Head of caudate nucleus (tissue), 42 donors: ENCODE data around the gene CRCP.
"Not testable (repeated sequence)": the region's sequence is repeated elsewhere in the genome, so short reads cannot be mapped to it uniquely, and the experiment has no call there.

ENCODE experiments used
- DNase-seq, 42 donors: peaks; one replicate each; pipeline versions ENCODE4 v3.0.0 to v3.0.0-alpha.2; 2020 to 2021; ENCODE audit warnings: mixed read lengths in 7 of 42
- intact Hi-C: fragments of 100-400 bp; cut with DNase I; formaldehyde crosslinking; loops from one replicate; pipeline ENCODE4 v1.15.0; 2022

The CRCP gene

GRCh38 chr7:66102168-66102567 lies 12.5 kb upstream of the CRCP start:
- intact Hi-C loops, DNase-seq: not testable (repeated sequence)

- intact Hi-C loops, DNase-seq: not testable (repeated sequence)
These were observed 10.7 kb upstream of the CRCP start for GRCh38 chr7:66103994-66104393.

- intact Hi-C loops = no loop called here
- DNase-seq = no peak
These were observed 9.3 kb upstream of the CRCP start for GRCh38 chr7:66105263-66105748.

GRCh38 chr7:66108410-66108809 lies 6.2 kb upstream of the CRCP start:
- intact Hi-C loops, DNase-seq: not testable (repeated sequence)

- intact Hi-C loops = no loop called here
- no peak for DNase-seq
These were observed 3.8 kb upstream of the CRCP start for GRCh38 chr7:66110856-66111255.

GRCh38 chr7:66116680-66117420 lies 2.2 kb downstream of the CRCP start:
- DNase-seq, intact Hi-C loops: not testable (repeated sequence)

GRCh38 chr7:66118603-66119002 lies 4.0 kb downstream of the CRCP start:
- intact Hi-C loops = no loop called here

GRCh38 chr7:66119245-66119850 lies 4.7 kb downstream of the CRCP start:
- intact Hi-C loops = no loop called here
- DNase-seq = peak in 1 of 42 donors; percentile 17

More at GRCh38 chr7:66118603-66119002, 4.0 kb downstream of the CRCP start:
- no peak for DNase-seq

- intact Hi-C loops = no loop called here
- DNase-seq = no peak
These were observed 8.5 kb downstream of the CRCP start for GRCh38 chr7:66123175-66123528.

- DNase-seq, intact Hi-C loops: not testable (repeated sequence)
These were observed 9.9 kb downstream of the CRCP start for GRCh38 chr7:66124569-66124861.

- DNase-seq = peak in 3 of 42 donors; percentile 7 to 43 (median 40)
- intact Hi-C loops = no loop called here
These were observed 10.5 kb downstream of the CRCP start for GRCh38 chr7:66125052-66125694.

GRCh38 chr7:66125781-66126352 lies 11.2 kb downstream of the CRCP start:
- intact Hi-C loops, DNase-seq: not testable (repeated sequence)

- DNase-seq, intact Hi-C loops: not testable (repeated sequence)
These were observed 12.5 kb downstream of the CRCP start for GRCh38 chr7:66127172-66127571.

- intact Hi-C loops = no loop called here
- DNase-seq = peak in 1 of 42 donors; percentile 9
These were observed 24.5 kb downstream of the CRCP start for GRCh38 chr7:66138994-66139752.

- peak; percentile 43 to 88 (median 68) for DNase-seq
- intact Hi-C loops = no loop called here
These were observed 26.3 kb downstream of the CRCP start for GRCh38 chr7:66140924-66141323.

GRCh38 chr7:66142334-66142733 lies 27.7 kb downstream of the CRCP start:
- intact Hi-C loops = no loop called here
- no peak for DNase-seq

GRCh38 chr7:66142996-66143395 lies 28.3 kb downstream of the CRCP start:
- DNase-seq = no peak
- intact Hi-C loops = no loop called here

GRCh38 chr7:66143876-66144332 lies 29.3 kb downstream of the CRCP start:
- intact Hi-C loops = no loop called here
- DNase-seq = no peak

- no peak for DNase-seq
- intact Hi-C loops = no loop called here
These were observed 30.9 kb downstream of the CRCP start for GRCh38 chr7:66145400-66146104.
